Endothelial cell of umbilical vein (primary cell): ENCODE measurements around the gene IL17RD. TPM values are rescaled to one million over a fixed set of nuclear protein-coding genes. Genes with fewer than 3 reads are reported as not detected.

ENCODE experiments used
- BruUV-seq: library from RNA; stranded (reverse); fragments of 400-500 nt; replicated peaks from 2 replicates; lab custom pipeline; 2021; lab: Mats Ljungman, UMichigan
- CTCF ChIA-PET: fragments of 300-600, 350-600 bp; sonication (Branson Sonifier 250); formaldehyde crosslinking; loops from one replicate; lab custom pipeline; 2021; ENCODE audit warnings: antibody characterized with exemption, inconsistent platforms; lab: Charles Lee
- POLR2A ChIA-PET: fragments of 300-600, 350-600 bp; sonication (Branson Sonifier 250); formaldehyde crosslinking; loops from one replicate; lab custom pipeline; 2021; ENCODE audit warnings: antibody characterized with exemption, inconsistent platforms; lab: Charles Lee
- DNase-seq: peaks from one replicate; pipeline ENCODE4 v3.0.0-alpha.2; 2011; ENCODE audit warnings: low read depth, low spot score
- FAIRE-seq: peaks from 2 replicates; lab custom pipeline; 2011; peaks lifted over from hg19 to GRCh38; lab: Jason Lieb, UNC
- H2AFZ ChIP-seq: 2 replicates; pipeline ENCODE4 v1.6.0; 2012; ENCODE audit warnings: low read depth, low read length, control low read depth, inconsistent platforms
- H3K27ac ChIP-seq: 2 replicates; pipeline ENCODE4 v1.5.1; 2011; ENCODE audit warnings: low read depth, mild to moderate bottlenecking, control low read depth, low read length, moderate library complexity; ENCODE audit not compliant: insufficient read depth
- H3K27me3 ChIP-seq, 2 experiments: 2 replicates each; pipeline versions ENCODE4 v1.6.0 to v1.6.1; 2011; ENCODE audit warnings: low read length in 2 of 2, mixed read lengths in 1 of 2; ENCODE audit not compliant: control insufficient read depth in 2 of 2, insufficient read depth in 2 of 2
- H3K36me3 ChIP-seq, 2 experiments: 2 replicates in 1 of 2; 3 replicates in 1 of 2; pipeline ENCODE4 v1.5.1; 2011; ENCODE audit warnings: low read length in 2 of 2, mild to moderate bottlenecking in 1 of 2, moderate library complexity in 1 of 2; ENCODE audit not compliant: control insufficient read depth in 2 of 2, insufficient read depth in 2 of 2; ENCODE audit errors: extremely low read depth in 1 of 2
- H3K4me1 ChIP-seq: 3 replicates; pipeline ENCODE4 v1.5.1; 2011; ENCODE audit warnings: mild to moderate bottlenecking, low read length; ENCODE audit not compliant: control insufficient read depth, insufficient read depth; ENCODE audit errors: extremely low read depth
- H3K4me2 ChIP-seq: 2 replicates; pipeline ENCODE4 v1.6.1; 2011; ENCODE audit warnings: low read length, control low read depth, mixed read lengths; ENCODE audit not compliant: insufficient read depth
- H3K4me3 ChIP-seq, 3 experiments: fragments of 200-600 bp in 1 of 3; sonication (generic), shearing (Covaris generic) in 1 of 3; replicated peaks in 1 of 3; 2 replicates each; pipeline ENCODE4 v1.5.1; 2011 to 2016; ENCODE audit warnings: control low read depth in 3 of 3, low read length in 3 of 3, mild to moderate bottlenecking in 2 of 3, inconsistent platforms in 1 of 3, low read depth in 1 of 3, moderate library complexity in 1 of 3; ENCODE audit not compliant: insufficient read depth in 1 of 3
- H3K79me2 ChIP-seq: 2 replicates; pipeline ENCODE4 v1.6.0; 2012; ENCODE audit warnings: low read length, inconsistent platforms; ENCODE audit not compliant: control insufficient read depth, insufficient read depth
- H3K9ac ChIP-seq: replicated peaks from 2 replicates; pipeline ENCODE3; 2011; ENCODE audit warnings: low read length, control low read depth; ENCODE audit not compliant: insufficient read depth; ENCODE audit errors: extremely low read depth
- H3K9me1 ChIP-seq: replicated peaks from 3 replicates; pipeline ENCODE4 v1.6.0; 2011; ENCODE audit warnings: mild to moderate bottlenecking, low read length; ENCODE audit not compliant: control insufficient read depth, insufficient read depth; ENCODE audit errors: extremely low read depth
- H3K9me3 ChIP-seq: replicated peaks from 2 replicates; pipeline ENCODE4 v1.5.1; 2012; ENCODE audit warnings: low read length, inconsistent platforms; ENCODE audit not compliant: control insufficient read depth, insufficient read depth
- H4K20me1 ChIP-seq: replicated peaks from 2 replicates; pipeline ENCODE3; 2011; ENCODE audit warnings: mild to moderate bottlenecking, low read length; ENCODE audit not compliant: control insufficient read depth, insufficient read depth; ENCODE audit errors: extremely low read depth
- CTCF ChIP-seq, 2 donors: IDR thresholded peaks; 1 replicate in 1 of 2; 2 replicates in 1 of 2; pipeline ENCODE4 v1.5.1; 2011; ENCODE audit warnings: low read length in 2 of 2, mild to moderate bottlenecking in 2 of 2, moderate library complexity in 2 of 2, control low read depth in 1 of 2, inconsistent platforms in 1 of 2, low read depth in 1 of 2; ENCODE audit not compliant: insufficient read depth in 1 of 2; ENCODE audit errors: extremely low read depth in 1 of 2
- EZH2 ChIP-seq: IDR thresholded peaks from 2 replicates; pipeline ENCODE4 v1.6.1; 2012; ENCODE audit warnings: borderline replicate concordance, low read depth, mild to moderate bottlenecking, moderate library complexity, low read length, inconsistent platforms; ENCODE audit not compliant: severe bottlenecking
- FOS ChIP-seq: IDR thresholded peaks from 2 replicates; pipeline ENCODE4 v1.6.1; 2011; ENCODE audit warnings: mild to moderate bottlenecking, low read length, moderate library complexity, borderline replicate concordance; ENCODE audit not compliant: insufficient read depth
- GATA2 ChIP-seq: IDR thresholded peaks from 2 replicates; pipeline ENCODE4 v1.7.0; 2011; ENCODE audit warnings: low read depth, mild to moderate bottlenecking, moderate library complexity, mixed read lengths, low read length; ENCODE audit not compliant: insufficient read length, insufficient read depth
- JUN ChIP-seq: IDR thresholded peaks from 2 replicates; pipeline ENCODE4 v1.6.1; 2011; ENCODE audit warnings: borderline replicate concordance, low read depth; ENCODE audit not compliant: insufficient read length, insufficient read depth
- MAX ChIP-seq: IDR thresholded peaks from 2 replicates; pipeline ENCODE4 v1.6.1; 2011; ENCODE audit not compliant: insufficient read depth, insufficient read length
- MYC ChIP-seq: IDR thresholded peaks from one replicate; pipeline ENCODE4 v1.6.1; 2011; ENCODE audit warnings: mild to moderate bottlenecking, low read depth, low read length
- POLR2A ChIP-seq: IDR thresholded peaks from 2 replicates; pipeline ENCODE4 v1.6.1; 2012; ENCODE audit warnings: low read depth, mild to moderate bottlenecking, control low read depth, low read length
- POLR2AphosphoS5 ChIP-seq: IDR thresholded peaks from 2 replicates; pipeline ENCODE4 v1.6.1; 2012; ENCODE audit warnings: low read depth, mild to moderate bottlenecking, control low read depth, low read length, moderate library complexity; ENCODE audit not compliant: insufficient read depth
- dilution Hi-C: fragments of 300-500 bp; cut with MboI; formaldehyde crosslinking; loops from one replicate; pipeline ENCODE4 v1.15.0; 2019; ENCODE audit warnings: low sequenced_read_pairs; ENCODE audit not compliant: extremely low pct_ligation_motif_present
- intact Hi-C: fragments of 100-400 bp; cut with micrococcal nuclease; formaldehyde crosslinking; loops from one replicate; pipeline ENCODE4 v1.10.0; 2022
- polyA plus RNA-seq, 4 experiments: library from polyadenylated mRNA; depleted of rRNA in 3 of 4; stranded (reverse) in 3 of 4; unstranded in 1 of 4; fragments of >200 nt; gene quantifications; 2 replicates each; pipeline versions ENCODE4 v1.2.1 to v1.2.3, GENCODE V29; 2011 to 2012; ENCODE audit warnings: missing spikeins in 1 of 4
- total RNA-seq: library from RNA; stranded (reverse); gene quantifications from 2 replicates; pipeline ENCODE4 v1.2.3, GENCODE V29; 2021

The IL17RD gene
- total and polyA plus RNA-seq, 2 donors (not counting 3 experiments of a cell fraction or from before 2014, with no cell fraction given) = 0.36 to 0.93 TPM

GRCh38 chr3:57093489-57093888, 71.7 kb downstream of the IL17RD start:
- H3K36me3 ChIP-seq = no peaks in the 10 kb centered on the region
- H3K4me2 ChIP-seq = no peak overlapping the region
- no peaks in the 10 kb centered on the region for H3K79me2 ChIP-seq
- no peak overlapping the region for H2AFZ ChIP-seq
- peaks cover 0 to 5% of the 10 kb centered on the region in 2 experiments for H3K27me3 ChIP-seq
- POLR2A ChIA-PET = no interaction called here
- H3K4me1 ChIP-seq = peaks cover 3% of the 10 kb centered on the region
- intact Hi-C loops = no loop called here
- DNase-seq (no peak), FAIRE-seq (no peak)
- CTCF ChIA-PET = interaction anchor here (0.6 to 1.7 kb wide), 4 partner anchors 95 to 101 kb away, joined by 3 to 9 read pairs (median 4); no protein-coding TSS in a partner anchor
- no peak overlapping the region for H3K9ac ChIP-seq
- no peaks in the 10 kb centered on the region for H3K9me1 ChIP-seq
- TF ChIP-seq POLR2A = no peak
- no peak for TF ChIP-seq MAX
- TF ChIP-seq CTCF (IDR thresholded peaks at IDR 0.05; ENCODE audit: extremely low read depth in 1 of 2, insufficient read depth in 1 of 2, low read depth in 1 of 2, low read length in 2 of 2) = no peak
- no peak for TF ChIP-seq MYC
- TF ChIP-seq POLR2AphosphoS5 = no peak
- no peak for TF ChIP-seq EZH2
- TF ChIP-seq GATA2 = no peak
- no peak for TF ChIP-seq JUN
- TF ChIP-seq FOS = no peak
- no peaks in the 10 kb centered on the region for H3K9me3 ChIP-seq
- no peak overlapping the region for H3K4me3 ChIP-seq
- BruUV-seq = no TSS peak
- H3K27ac ChIP-seq = no peak overlapping the region
- dilution Hi-C loops = no loop called here
- no peaks in the 10 kb centered on the region for H4K20me1 ChIP-seq
